GM12872 (cell line): ENCODE data around the gene RGS12.

Experiments used
- CTCF ChIP-seq: IDR thresholded peaks from 3 replicates; pipeline ENCODE4 v1.5.1; 2011; ENCODE audit warnings: low read depth, mild to moderate bottlenecking, low read length, moderate library complexity; ENCODE audit not compliant: insufficient read depth

The RGS12 gene

GRCh38 chr4:3294401-3295241 is 1.8 kb downstream of the RGS12 start:
- TF ChIP-seq CTCF, result no peak

- no peak for TF ChIP-seq CTCF
Measured at GRCh38 chr4:3295837-3296624, 3.2 kb downstream of the RGS12 start.

GRCh38 chr4:3296651-3297050 is 3.8 kb downstream of the RGS12 start:
- no peak for TF ChIP-seq CTCF

GRCh38 chr4:3297066-3297859 is 4.4 kb downstream of the RGS12 start:
- no peak for TF ChIP-seq CTCF

GRCh38 chr4:3299122-3299975 is 6.5 kb downstream of the RGS12 start:
- no peak for TF ChIP-seq CTCF

- TF ChIP-seq CTCF, result no peak
Measured at GRCh38 chr4:3299976-3300671, 7.3 kb downstream of the RGS12 start.
